Gastroesophageal sphincter (tissue), 3 donors: Measurements from ENCODE around the gene ZNF592.

Experiments
- EP300 ChIP-seq: sonication (generic); formaldehyde crosslinking; IDR thresholded peaks from one replicate; pipeline ENCODE4 v1.6.1; 2017; ENCODE audit warnings: antibody characterized with exemption, mild to moderate bottlenecking
- TF ChIP-seq, protein P1 (sequence below), 4 experiments: fragments of 200-600 bp in 2 of 4; fragments of 450-650 bp in 2 of 4; sonication (generic) in 1 of 4; IDR thresholded peaks; one replicate each; pipeline ENCODE4 v1.5.1; 2017 to 2019; ENCODE audit warnings: antibody characterized with exemption in 4 of 4, mild to moderate bottlenecking in 2 of 4, moderate library complexity in 2 of 4

GRCh38 chr15:84722628-84723027 is 25.8 kb upstream of the ZNF592 start:
- TF ChIP-seq, protein P1, sequence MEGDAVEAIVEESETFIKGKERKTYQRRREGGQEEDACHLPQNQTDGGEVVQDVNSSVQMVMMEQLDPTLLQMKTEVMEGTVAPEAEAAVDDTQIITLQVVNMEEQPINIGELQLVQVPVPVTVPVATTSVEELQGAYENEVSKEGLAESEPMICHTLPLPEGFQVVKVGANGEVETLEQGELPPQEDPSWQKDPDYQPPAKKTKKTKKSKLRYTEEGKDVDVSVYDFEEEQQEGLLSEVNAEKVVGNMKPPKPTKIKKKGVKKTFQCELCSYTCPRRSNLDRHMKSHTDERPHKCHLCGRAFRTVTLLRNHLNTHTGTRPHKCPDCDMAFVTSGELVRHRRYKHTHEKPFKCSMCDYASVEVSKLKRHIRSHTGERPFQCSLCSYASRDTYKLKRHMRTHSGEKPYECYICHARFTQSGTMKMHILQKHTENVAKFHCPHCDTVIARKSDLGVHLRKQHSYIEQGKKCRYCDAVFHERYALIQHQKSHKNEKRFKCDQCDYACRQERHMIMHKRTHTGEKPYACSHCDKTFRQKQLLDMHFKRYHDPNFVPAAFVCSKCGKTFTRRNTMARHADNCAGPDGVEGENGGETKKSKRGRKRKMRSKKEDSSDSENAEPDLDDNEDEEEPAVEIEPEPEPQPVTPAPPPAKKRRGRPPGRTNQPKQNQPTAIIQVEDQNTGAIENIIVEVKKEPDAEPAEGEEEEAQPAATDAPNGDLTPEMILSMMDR (IDR thresholded peaks at IDR 0.05): no peak
- TF ChIP-seq EP300: no peak
